Suppressor macrophage treated with lipopolysaccharide for 1 hour (primary cell): ENCODE data around the gene ZDHHC18.
"Not testable (repeated sequence)": the region's sequence is repeated elsewhere in the genome, so short reads cannot be mapped to it uniquely, and the experiment has no call there.

Source experiments
- DNase-seq, 3 donors: peaks; one replicate each; pipeline ENCODE4 v3.0.0-alpha.2; 2020 to 2022

ZDHHC18 gene

DNA sequence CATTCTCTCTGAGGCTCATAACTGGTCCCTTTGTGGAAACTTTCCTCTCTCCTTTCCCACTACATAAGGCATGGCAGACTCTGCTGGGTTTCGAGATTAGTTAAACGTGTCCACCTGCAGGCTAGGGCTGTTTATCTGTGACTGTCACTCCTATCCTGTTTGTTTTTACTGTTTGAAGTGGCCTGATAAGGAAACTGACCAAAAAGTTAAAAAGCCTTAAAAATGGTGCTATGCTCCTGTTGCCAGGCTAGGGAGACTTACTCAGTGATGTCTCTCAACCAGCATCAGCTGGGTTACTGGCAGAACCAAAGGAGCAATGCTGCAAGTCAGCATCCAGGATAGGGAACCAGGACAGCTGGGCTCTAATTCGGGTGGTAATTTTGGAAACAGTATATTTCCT, 34.9 kb upstream of the ZDHHC18 start:
- DNase-seq = no peak

DNA sequence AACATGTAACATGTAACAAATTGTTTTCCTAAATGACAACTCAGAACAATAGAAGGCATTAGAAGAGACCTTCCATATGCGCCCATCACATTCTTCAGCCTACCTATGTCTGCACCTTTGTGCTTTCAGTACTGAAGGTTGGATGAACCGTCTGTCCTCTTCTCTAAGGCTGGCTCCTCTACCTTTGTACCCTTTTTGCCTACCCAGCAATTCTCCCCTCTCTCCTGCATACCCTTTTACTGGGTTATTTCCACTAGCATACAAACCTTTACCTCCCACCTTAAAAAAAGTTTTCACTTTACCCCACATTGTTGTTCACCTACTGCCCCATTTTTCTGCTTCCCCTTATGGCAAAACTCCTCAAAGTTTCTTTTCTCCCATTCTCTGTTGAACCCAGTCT, 33.6 kb upstream of the ZDHHC18 start:
- no peak for DNase-seq

- DNase-seq = no peak
Measured at GRCh38 chr1:26794391-26794790, 32.1 kb upstream of the ZDHHC18 start.

DNA sequence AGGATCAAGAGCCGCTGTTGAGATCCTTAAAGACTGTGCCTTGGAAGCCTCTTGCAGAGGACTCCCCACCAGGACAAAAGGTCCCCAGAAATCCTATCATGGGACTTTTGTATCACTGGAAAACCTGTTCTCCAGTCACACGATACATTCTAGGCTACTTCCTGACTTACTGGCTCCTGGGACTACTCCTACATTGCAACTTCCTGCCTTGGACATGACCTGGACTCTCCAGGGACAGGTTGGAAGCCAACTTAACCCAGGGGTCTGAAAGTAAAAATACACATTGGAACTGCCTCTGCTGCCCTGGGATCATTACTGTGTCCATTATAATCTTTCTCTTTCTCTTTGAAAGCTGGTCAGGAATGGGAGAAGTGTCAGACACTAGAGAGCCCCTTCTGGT, 28.9 kb upstream of the ZDHHC18 start:
- DNase-seq = no peak

DNA sequence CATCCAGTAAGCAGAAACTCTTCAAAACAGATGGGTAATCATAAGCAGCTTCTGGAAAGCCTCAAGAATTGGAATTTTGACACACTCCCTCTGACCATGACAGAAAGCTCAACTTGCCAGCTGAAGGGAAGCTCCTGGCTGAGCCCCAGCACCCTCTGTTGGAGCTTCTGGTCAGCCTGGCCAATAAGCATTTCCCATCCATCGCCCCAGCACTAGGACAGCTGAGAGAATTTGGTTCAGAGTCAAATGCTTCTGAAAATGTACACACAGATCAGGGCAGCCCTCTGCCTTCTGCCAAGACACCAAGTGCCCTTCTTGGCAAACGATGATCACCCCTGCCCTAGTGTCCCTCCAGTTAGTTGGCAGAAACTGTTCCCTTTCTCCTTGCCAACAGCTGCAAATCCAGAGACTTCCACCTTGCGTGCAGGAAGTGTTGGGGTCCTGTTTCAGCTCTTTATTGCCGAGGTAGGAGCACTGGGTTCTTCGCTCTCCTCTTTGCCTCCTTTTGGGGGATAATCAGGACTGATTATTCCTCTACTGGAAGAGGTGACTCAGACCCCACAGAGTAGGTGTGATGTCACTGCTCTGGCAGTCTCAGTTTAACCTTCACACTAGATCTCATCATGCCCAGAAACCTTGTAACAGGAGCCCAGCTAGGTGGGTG, 26.9 kb upstream of the ZDHHC18 start:
- no peak for DNase-seq

DNA sequence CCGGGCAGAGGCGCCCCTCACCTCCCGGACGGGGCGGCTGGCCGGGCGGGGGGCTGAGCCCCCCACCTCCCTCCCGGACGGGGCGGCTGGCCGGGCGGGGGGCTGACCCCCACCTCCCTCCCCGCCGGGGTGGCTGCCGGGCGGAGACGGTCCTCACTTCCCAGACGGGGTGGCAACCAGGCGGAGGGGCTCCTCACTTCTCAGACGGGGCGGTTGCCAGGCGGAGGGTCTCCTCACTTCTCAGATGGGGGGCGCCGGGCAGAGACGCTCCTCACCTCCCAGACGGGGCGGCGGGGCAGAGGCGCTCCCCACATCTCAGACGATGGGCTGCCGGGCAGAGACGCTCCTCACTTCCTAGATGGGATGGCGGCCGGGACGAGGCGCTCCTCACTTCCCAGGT, 22.6 kb upstream of the ZDHHC18 start:
- DNase-seq = not testable (repeated sequence)

DNA sequence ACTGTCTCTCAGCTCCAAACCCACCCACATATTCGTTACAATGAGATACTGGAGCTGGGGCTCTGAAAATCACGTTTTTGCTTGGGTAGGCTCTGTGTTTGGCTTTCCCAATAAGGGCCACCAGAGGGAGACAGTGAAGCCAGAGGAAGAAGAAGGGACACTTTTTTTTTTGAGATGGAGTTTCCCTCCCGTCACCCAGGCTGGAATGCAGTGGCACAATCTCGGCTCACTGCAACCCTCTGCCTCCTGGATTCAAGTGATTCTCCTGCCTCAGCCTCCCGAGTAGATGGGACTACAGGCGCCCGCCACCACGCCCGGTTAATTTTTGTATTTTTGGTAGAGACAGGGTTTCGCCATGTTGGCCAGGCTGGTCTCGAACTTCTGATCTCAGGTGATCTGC, 16.4 kb upstream of the ZDHHC18 start:
- DNase-seq = peak; percentile 92 to 94 (median 93)

DNA sequence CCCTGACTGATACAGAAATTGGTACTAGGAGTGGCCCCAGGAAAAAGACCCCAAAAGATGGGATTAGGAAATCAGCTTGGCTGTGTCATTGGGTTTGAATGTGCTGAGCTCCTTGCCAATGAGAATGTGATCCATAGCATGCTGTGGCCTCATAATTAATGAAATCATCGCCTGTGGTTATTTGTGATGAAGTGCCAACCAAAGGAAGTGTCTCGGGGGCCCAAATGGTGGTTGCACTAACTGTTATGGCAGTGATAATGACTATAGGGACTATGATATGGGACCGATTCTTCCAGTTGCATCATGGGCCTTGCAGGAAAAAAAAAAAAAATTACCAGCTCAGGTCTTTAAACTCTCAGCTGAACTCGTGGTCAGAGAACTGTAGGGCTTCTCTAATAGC, 15.4 kb upstream of the ZDHHC18 start:
- DNase-seq = no peak

GRCh38 chr1:26811708-26812107, 14.8 kb upstream of the ZDHHC18 start:
- peak in 2 of 3 donors; percentile 53 to 60 for DNase-seq

DNA sequence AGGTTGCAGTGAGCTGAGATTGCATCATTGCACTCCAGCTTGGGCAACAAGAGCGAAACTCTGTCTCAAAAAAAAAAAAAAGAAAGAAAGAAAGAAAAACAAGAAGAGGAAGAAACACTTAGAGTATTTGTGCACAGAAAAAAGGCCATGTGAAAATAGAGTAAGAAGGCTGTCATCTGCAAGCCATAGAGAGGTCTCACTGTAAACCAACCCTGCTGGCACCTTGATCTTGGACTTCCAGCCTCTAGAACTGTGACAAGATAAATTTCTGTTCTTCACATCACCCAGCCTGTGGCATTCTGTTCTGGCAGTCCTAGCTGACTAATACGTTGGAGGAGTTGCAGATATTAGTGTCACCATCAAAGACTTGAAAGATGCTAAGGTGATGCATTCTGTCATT, 12.1 kb upstream of the ZDHHC18 start:
- DNase-seq = no peak

GRCh38 chr1:26814893-26815292, 11.6 kb upstream of the ZDHHC18 start:
- no peak for DNase-seq

GRCh38 chr1:26820784-26821269, 5.7 kb upstream of the ZDHHC18 start:
- DNase-seq = peak; percentile 79 to 82 (median 80)

- DNase-seq = no peak
Measured at GRCh38 chr1:26822737-26823395, 3.6 kb upstream of the ZDHHC18 start.

GRCh38 chr1:26824731-26825130, 1.8 kb upstream of the ZDHHC18 start:
- DNase-seq = no peak

DNA sequence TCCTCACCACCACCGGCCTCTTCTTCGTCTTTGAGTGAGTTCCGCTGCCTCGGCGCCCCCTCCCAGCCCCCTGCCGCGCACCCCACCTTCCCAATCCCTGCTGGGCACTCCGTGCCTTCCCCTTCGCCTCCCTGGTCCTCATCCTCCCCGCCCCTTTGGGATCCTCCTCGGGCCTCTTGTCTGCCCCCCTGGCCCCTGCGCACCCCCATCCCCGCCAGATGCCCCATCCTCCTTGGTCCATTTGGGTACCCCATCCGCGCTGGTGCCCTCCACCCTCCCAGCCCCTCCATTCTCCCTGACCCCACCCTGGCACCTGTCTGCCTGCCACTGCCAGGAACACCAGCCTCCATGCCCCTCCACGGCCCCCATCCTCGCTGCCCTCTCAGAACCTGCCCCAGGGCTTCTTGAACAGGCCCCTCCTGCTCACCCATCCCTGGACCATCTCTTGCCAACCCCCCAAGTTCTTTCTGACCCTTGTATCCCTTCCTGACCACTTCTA, 667 bp downstream of the ZDHHC18 start:
- DNase-seq = no peak

GRCh38 chr1:26827663-26828062, 1.2 kb downstream of the ZDHHC18 start:
- DNase-seq = no peak

DNA sequence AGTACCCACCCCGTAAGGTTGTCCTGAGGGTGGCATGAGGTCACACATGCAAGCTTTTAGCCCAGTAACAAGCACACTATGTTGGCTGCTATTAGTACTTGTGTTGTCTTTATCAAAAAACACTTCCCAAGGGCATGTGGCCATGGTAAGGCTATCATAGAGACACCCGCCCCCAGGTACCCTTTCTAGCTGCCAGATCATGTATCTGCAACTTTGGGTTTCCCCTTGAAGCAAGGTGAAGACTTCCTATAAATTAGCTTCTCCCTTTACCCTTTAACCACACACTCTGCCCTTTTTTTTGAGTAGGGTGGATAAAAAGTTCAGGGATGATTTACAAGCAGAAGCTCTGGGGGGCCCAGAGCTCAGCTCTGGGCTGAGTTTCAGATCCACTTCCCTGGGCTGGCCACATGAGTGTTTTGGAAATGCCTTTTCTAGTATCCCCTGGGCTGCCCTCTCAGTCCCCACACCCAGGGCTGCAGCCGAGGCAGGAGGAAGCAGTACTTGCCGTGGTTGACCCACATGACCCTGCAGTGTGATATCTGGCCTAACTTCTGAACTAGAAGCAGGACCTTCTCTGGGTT, 2.0 kb downstream of the ZDHHC18 start:
- DNase-seq = peak; percentile 75 to 81 (median 77)

- DNase-seq = peak in 1 of 3 donors; percentile 25
Measured at GRCh38 chr1:26829184-26829911, 2.9 kb downstream of the ZDHHC18 start.

- no peak for DNase-seq
Measured at GRCh38 chr1:26831059-26831458, 4.6 kb downstream of the ZDHHC18 start.

- peak; percentile 53 to 62 (median 59) for DNase-seq
Measured at GRCh38 chr1:26831546-26832248, 5.2 kb downstream of the ZDHHC18 start.

DNA sequence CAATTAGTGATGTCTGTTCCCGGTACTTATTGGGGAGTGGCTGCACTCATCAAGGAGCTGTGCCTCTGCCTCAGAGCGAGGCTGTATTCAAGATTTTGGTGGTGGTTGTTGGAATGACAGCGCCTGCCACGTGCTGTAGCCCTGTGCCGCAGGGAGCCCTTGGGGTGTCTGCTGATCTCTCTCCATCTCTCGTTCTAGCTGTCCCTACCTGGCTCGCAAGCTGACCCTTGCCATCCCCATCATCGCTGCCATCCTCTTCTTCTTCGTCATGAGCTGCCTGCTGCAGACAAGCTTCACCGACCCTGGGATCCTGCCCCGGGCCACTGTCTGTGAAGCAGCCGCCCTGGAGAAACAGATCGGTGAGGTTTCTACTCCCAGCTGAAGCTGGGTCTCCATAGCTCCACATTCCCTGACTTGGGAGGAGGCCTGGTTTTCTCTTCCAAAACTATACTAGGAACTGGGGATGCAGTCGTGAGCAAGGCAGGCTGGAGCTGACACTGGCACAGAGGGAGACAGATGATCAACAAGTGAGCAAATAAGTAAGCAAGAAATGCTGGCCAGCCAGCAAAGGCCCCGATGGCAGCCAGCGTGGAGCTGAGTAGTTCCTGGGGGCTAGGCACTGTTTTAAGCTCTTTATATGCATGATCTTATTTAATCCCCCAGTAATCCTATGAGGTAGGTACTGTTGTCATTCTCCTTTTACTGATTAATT, 5.9 kb downstream of the ZDHHC18 start:
- DNase-seq = no peak
